ENCODE results near the gene KCTD16.
A peak's percentile ranks its signal among the peaks of the same experiment; 100 is the strongest.

Gene KCTD16

DNA sequence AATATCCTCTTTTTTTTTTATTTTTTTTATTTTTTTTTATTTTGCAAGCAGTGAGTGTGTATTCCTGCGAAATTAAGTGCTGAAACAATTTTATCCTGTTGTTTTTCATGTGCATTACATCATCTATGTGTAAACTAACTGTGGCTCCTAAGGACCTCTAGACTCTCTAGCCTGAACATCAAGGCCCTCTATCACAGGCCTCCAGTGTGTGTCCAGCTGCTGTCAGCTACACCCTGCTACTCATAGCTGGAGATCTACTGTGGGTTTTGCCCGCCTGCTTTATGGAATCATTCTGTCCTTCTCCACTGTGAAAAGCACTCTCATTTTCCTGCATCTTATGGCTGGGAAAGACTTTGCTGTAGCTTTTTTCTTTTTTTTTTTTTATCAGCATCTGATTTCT, 157.8 kb downstream of the KCTD16 start:
- TF ChIP-seq, protein P1, sequence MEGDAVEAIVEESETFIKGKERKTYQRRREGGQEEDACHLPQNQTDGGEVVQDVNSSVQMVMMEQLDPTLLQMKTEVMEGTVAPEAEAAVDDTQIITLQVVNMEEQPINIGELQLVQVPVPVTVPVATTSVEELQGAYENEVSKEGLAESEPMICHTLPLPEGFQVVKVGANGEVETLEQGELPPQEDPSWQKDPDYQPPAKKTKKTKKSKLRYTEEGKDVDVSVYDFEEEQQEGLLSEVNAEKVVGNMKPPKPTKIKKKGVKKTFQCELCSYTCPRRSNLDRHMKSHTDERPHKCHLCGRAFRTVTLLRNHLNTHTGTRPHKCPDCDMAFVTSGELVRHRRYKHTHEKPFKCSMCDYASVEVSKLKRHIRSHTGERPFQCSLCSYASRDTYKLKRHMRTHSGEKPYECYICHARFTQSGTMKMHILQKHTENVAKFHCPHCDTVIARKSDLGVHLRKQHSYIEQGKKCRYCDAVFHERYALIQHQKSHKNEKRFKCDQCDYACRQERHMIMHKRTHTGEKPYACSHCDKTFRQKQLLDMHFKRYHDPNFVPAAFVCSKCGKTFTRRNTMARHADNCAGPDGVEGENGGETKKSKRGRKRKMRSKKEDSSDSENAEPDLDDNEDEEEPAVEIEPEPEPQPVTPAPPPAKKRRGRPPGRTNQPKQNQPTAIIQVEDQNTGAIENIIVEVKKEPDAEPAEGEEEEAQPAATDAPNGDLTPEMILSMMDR (IDR thresholded peaks at IDR 0.05; ENCODE audit: low read depth, low read length), result no peak
- DNase-seq (ENCODE audit: extremely low read depth, low read depth), result no peak

DNA sequence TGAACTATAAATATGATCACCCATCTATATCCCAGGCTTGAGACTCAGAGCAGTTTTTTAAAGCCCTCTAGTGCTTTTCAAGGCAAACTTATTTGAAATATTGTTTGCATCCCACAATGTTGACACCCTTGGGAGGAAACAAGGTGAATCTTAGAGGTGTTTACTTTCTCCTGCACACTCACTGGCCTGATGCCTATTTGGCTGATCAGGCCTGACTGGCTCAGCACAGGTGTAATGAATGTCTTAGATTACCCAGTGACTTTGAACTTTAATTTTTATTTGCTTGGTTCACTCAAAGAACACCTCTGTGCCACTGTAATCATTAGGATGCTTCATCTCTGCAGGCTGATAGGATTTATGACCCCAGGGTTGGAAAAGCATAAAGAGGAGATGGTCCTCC, 158.3 kb downstream of the KCTD16 start:
- TF ChIP-seq, protein P1 (IDR thresholded peaks at IDR 0.05; ENCODE audit: low read depth, low read length), result no peak

DNA sequence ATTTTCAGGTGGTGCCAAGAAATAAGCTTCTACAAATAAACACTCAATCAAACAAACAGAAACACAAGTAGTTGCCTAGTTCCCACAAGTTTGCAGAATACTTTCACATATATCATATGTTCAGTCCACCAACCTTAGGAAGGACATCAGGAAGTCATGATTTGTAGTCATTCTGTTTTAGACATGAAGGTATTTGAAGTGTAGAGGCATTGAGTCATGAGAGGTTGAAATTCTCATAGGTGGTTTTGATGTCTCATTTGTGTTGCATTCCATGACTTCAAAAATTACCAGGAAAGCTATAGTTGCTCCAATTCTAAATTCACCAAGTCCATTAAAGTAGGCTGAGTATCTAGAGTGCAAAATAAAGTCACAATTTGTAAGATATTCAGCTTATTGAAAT, 159.0 kb downstream of the KCTD16 start:
- DNase-seq (ENCODE audit: extremely low read depth, low read depth), result no peak
- TF ChIP-seq, protein P1 (IDR thresholded peaks at IDR 0.05; ENCODE audit: low read depth, low read length), result no peak

More for the DNA sequence above, 158.3 kb downstream of the KCTD16 start:
- no peak for DNase-seq (ENCODE audit: extremely low read depth, low read depth)

DNA sequence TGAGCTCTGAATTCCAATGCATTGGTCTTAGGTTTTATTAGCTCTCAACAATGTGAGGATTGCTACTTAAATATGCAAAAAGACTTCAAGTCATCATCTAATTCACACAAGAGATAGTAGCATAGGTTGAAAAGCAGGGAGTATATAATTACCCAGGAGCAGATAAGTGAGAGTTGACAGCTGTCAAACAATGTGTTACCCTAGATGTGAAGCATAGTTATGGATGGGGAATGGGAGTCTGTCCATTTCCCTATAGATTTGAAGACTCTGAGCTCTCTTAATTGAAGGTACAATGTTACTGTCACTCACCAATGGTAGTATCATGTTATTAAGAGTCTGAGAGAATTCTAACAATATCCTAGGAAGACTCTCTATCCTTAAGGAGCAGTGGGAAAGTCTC, 160.7 kb downstream of the KCTD16 start:
- TF ChIP-seq, protein P1 (IDR thresholded peaks at IDR 0.05; ENCODE audit: low read depth, low read length), result no peak
- DNase-seq (ENCODE audit: extremely low read depth, low read depth), result no peak

DNA sequence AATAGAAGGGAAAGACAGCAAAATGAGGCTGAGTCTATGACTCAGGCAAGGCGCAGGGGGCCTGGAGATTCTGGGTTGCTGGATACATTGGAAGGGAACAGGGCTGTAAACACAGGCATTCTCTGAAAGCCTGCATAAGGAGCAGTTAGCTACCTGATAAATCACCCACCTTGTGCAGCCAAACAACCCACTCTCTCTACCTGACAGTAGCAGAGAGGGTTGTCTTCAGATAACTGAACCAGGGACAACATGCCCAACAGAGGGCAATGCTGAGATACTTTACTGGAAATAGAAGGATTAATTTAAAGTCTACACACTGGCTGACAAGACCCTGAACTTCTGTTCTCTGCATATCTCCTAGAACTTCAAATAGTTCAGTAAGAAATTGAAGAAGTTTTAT, 161.6 kb downstream of the KCTD16 start:
- no peak for DNase-seq (ENCODE audit: extremely low read depth, low read depth)
- TF ChIP-seq, protein P1 (IDR thresholded peaks at IDR 0.05; ENCODE audit: low read depth, low read length), result peak; percentile 6

DNA sequence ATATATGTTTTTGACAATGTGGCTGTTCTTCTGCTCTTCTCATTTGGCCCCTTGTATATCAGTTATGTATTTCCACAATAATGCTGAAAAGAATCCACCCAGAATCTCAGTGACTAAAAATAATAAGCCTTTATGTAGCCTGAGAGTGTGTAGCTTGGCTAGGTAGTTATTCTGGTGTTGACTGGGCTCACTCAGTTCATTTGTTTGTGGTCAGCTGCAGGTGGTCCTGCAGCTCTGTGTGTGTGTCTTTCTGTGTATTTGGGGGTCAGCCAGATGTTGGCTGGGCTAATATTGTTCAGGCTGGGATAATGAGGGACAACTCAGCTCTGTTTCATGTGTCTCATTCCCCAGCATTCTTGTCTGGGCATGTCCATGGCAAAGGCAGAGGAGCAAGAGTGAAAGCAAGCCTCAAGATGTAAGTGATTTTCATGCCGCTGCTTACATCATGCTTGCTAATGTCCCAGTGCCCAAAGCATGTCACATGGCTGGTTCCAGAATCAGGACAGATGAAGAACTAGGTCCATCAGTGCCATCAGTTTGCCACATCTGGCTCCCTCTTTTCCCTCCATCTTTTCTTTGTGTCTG, 162.8 kb downstream of the KCTD16 start:
- no peak for DNase-seq (ENCODE audit: extremely low read depth, low read depth)
- TF ChIP-seq, protein P1 (IDR thresholded peaks at IDR 0.05; ENCODE audit: low read depth, low read length), result no peak

DNA sequence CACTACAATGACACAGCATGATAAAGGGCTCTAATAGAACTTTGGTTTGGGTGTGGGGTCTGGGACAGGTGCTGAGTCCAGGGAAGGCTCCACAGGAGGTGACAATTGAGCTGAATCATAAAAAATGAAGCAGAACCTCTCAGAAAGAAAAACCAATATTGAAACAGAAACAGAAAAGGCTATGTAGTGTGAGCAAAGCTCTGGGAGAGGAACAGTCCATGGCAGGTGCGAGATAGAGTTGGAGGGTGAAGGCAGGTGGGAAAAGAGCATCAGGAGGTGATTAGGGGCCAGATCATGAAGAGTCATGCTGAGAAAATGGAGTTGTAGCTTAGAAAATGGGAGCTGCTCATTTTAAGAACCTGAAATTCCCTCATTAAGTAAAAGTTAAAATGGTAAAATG, 164.9 kb downstream of the KCTD16 start:
- no peak for DNase-seq (ENCODE audit: extremely low read depth, low read depth)

More for the DNA sequence above, 164.9 kb downstream of the KCTD16 start:
- TF ChIP-seq, protein P1 (IDR thresholded peaks at IDR 0.05; ENCODE audit: low read depth, low read length), result no peak

All from AG09319 (cell line).